ENCODE measurements around the gene RNF225.

GRCh38 chr19:58428617-58429016, 33.2 kb downstream of the RNF225 start:
- TF ChIP-seq POLR2A (IDR thresholded peaks at IDR 0.05), result no peak
- no peak for TF ChIP-seq CTCF (IDR thresholded peaks at IDR 0.05)
- TF ChIP-seq EP300 (IDR thresholded peaks at IDR 0.05), result no peak
- no peak for TF ChIP-seq POLR2AphosphoS5 (IDR thresholded peaks at IDR 0.05)
